GM12874 (cell line): ENCODE results near the gene EVI2A.

Source experiments
- CTCF ChIP-seq: IDR thresholded peaks from 2 replicates; pipeline ENCODE4 v1.5.1; 2011; ENCODE audit warnings: low read depth, mild to moderate bottlenecking, control low read depth, low read length, moderate library complexity; ENCODE audit not compliant: insufficient read depth

EVI2A gene

GRCh38 chr17:31320791-31321190 lies 631 bp downstream of the EVI2A start:
- no peak for TF ChIP-seq CTCF

- TF ChIP-seq CTCF = no peak
These were observed 1.2 kb downstream of the EVI2A start for GRCh38 chr17:31320241-31320640.

- TF ChIP-seq CTCF = no peak
These were observed 2.4 kb downstream of the EVI2A start for GRCh38 chr17:31318851-31319661.

GRCh38 chr17:31318298-31318801 lies 3.1 kb downstream of the EVI2A start:
- no peak for TF ChIP-seq CTCF

- TF ChIP-seq CTCF = no peak
These were observed 6.7 kb downstream of the EVI2A start for GRCh38 chr17:31314782-31315100.

GRCh38 chr17:31313982-31314781 lies 7.2 kb downstream of the EVI2A start, which contains the start of gene EVI2B:
Gene EVI2B, minus strand, starts transcription at chr17:31314054. Its CDS starts 8,445 bp downstream, at chr17:31305609.
- no peak for TF ChIP-seq CTCF

- no peak for TF ChIP-seq CTCF
These were observed 9.9 kb downstream of the EVI2A start for GRCh38 chr17:31311526-31311925.
